B cell (primary cell): ENCODE data around the gene CRYBG3. TPM values are rescaled to one million over a fixed set of nuclear protein-coding genes. Genes with fewer than 3 reads are reported as not detected.

ENCODE experiments used
- ATAC-seq: fragments of 200-7000 bp; cut with Tn5 transposase; one replicate; pipeline ENCODE4 v1.10.0; 2021; ENCODE audit warnings: low read depth, mild to moderate bottlenecking, moderate number of reproducible peaks, moderate library complexity
- CTCF ChIA-PET: fragments of 350-600 bp; sonication (Branson Sonifier 250); formaldehyde crosslinking; loops from one replicate; lab custom pipeline; 2021; ENCODE audit warnings: antibody characterized with exemption, inconsistent platforms; lab: Charles Lee
- POLR2A ChIA-PET: fragments of 350-600 bp; sonication (Branson Sonifier 250); formaldehyde crosslinking; loops from one replicate; lab custom pipeline; 2021; ENCODE audit warnings: antibody characterized with exemption; lab: Charles Lee
- DNase-seq: peaks from one replicate; pipeline ENCODE4 v3.0.0; 2013
- H2AFZ ChIP-seq: 2 replicates; pipeline ENCODE4 v1.6.1; 2012; ENCODE audit warnings: mild to moderate bottlenecking, low read depth, low read length; ENCODE audit not compliant: insufficient read depth, poor library complexity, severe bottlenecking
- H3K27ac ChIP-seq, 2 donors: 1 replicate in 1 of 2; 2 replicates in 1 of 2; pipeline ENCODE4 v1.5.1; 2012 to 2013; ENCODE audit warnings: low read length in 2 of 2, mild to moderate bottlenecking in 2 of 2, moderate library complexity in 1 of 2
- H3K27me3 ChIP-seq, 4 experiments: fragments of 200-600 bp in 1 of 4; sonication (generic) in 1 of 4; replicated peaks in 1 of 4; 1 replicate in 2 of 4; 2 replicates in 2 of 4; pipeline versions ENCODE4 v1.6.1 to v1.7.0; 2013 to 2016; ENCODE audit warnings: low read length in 3 of 4, mild to moderate bottlenecking in 2 of 4, mixed read lengths in 1 of 4, moderate library complexity in 1 of 4; ENCODE audit not compliant: insufficient read depth in 4 of 4, control insufficient read depth in 3 of 4; ENCODE audit errors: control extremely low read depth in 1 of 4
- H3K36me3 ChIP-seq, 2 experiments: replicated peaks in 1 of 2; 1 replicate in 1 of 2; 2 replicates in 1 of 2; pipeline versions ENCODE4 v1.6.1 to v1.7.1; 2013; ENCODE audit warnings: low read length in 1 of 2; ENCODE audit not compliant: insufficient read depth in 2 of 2, control insufficient read depth in 1 of 2; ENCODE audit errors: control extremely low read depth in 1 of 2, extremely low read depth in 1 of 2
- H3K4me1 ChIP-seq, 2 donors: fragments of 200-600 bp in 1 of 2; sonication (generic) in 1 of 2; 1 replicate in 1 of 2; 2 replicates in 1 of 2; pipeline versions ENCODE4 v1.5.1 to v1.6.1; 2013 to 2017; ENCODE audit warnings: low read length in 2 of 2; ENCODE audit not compliant: control insufficient read depth in 2 of 2, insufficient read depth in 2 of 2
- H3K4me2 ChIP-seq: replicated peaks from 2 replicates; pipeline ENCODE3; 2012; ENCODE audit warnings: mild to moderate bottlenecking, low read depth, low read length; ENCODE audit not compliant: poor library complexity, severe bottlenecking
- H3K4me3 ChIP-seq, 5 experiments: fragments of 200-600 bp in 1 of 5; sonication (generic) in 1 of 5; 1 replicate in 3 of 5; 2 replicates in 2 of 5; pipeline versions ENCODE4 v1.5.1 to v1.7.0; 2011 to 2016; ENCODE audit warnings: low read length in 4 of 5, mild to moderate bottlenecking in 4 of 5, low read depth in 2 of 5, control low read depth in 1 of 5, moderate library complexity in 1 of 5; ENCODE audit not compliant: insufficient read depth in 1 of 5; ENCODE audit errors: control extremely low read depth in 1 of 5, extremely low read depth in 1 of 5
- H3K79me2 ChIP-seq: fragments of 200-600 bp; sonication (generic); one replicate; pipeline ENCODE4 v1.6.0; 2016; ENCODE audit warnings: low read length; ENCODE audit not compliant: control insufficient read depth, insufficient read depth
- H3K9ac ChIP-seq: fragments of 200-600 bp; sonication (generic); 2 replicates; pipeline ENCODE4 v1.6.1; 2017; ENCODE audit warnings: mild to moderate bottlenecking, low read length, moderate library complexity
- H3K9me3 ChIP-seq, 3 donors: one replicate each; pipeline versions ENCODE4 v1.6.1 to v1.7.1; 2013; ENCODE audit warnings: low read length in 2 of 3; ENCODE audit not compliant: control insufficient read depth in 2 of 3, insufficient read depth in 1 of 3; ENCODE audit errors: control extremely low read depth in 1 of 3
- H4K20me1 ChIP-seq: 2 replicates; pipeline ENCODE4 v1.6.0; 2012; ENCODE audit warnings: mild to moderate bottlenecking, low read length; ENCODE audit not compliant: insufficient read depth, control insufficient read depth, poor library complexity, severe bottlenecking
- H3K27ac Mint-ChIP-seq: one replicate; pipeline ENCODE4 v1.8.0; 2021; ENCODE audit warnings: mixed read lengths
- H3K27me3 Mint-ChIP-seq: one replicate; pipeline ENCODE4 v1.8.0; 2021; ENCODE audit warnings: mixed read lengths
- H3K4me1 Mint-ChIP-seq: one replicate; pipeline ENCODE4 v1.8.0; 2021; ENCODE audit warnings: mixed read lengths
- H3K4me3 Mint-ChIP-seq: one replicate; pipeline ENCODE4 v1.8.0; 2021; ENCODE audit warnings: mixed read lengths
- H3K9me3 Mint-ChIP-seq: one replicate; pipeline ENCODE4 v1.8.0; 2022; ENCODE audit warnings: mixed read lengths; ENCODE audit not compliant: insufficient read depth
- EZH2 ChIP-seq: IDR thresholded peaks from 2 replicates; pipeline ENCODE4 v1.6.1; 2012; ENCODE audit warnings: borderline replicate concordance, low read depth, mild to moderate bottlenecking, moderate library complexity, low read length; ENCODE audit not compliant: insufficient read depth, poor library complexity, severe bottlenecking
- WGBS: methylation state at CpG from one replicate; pipeline ENCODE4 v1.1.5; 2013; ENCODE audit warnings: missing lambda C conversion rate; ENCODE audit not compliant: insufficient coverage; 5-methylcytosine and 5-hydroxymethylcytosine counted together
- intact Hi-C: fragments of 100-400 bp; cut with micrococcal nuclease; formaldehyde crosslinking; loops from one replicate; pipeline ENCODE4 v1.10.0; 2022
- polyA plus RNA-seq: library from polyadenylated mRNA; depleted of rRNA; stranded (reverse); fragments of >200 nt; gene quantifications from 2 replicates; pipeline ENCODE4 v1.2.3, GENCODE V29; 2012
- total RNA-seq, 2 donors: library from RNA; stranded (reverse); fragments of 120-200 nt in 1 of 2; gene quantifications; 1 replicate in 1 of 2; 2 replicates in 1 of 2; pipeline versions ENCODE4 v1.2.3 to v1.2.4, GENCODE V29; 2013 to 2022
- TF ChIP-seq, protein P1 (sequence below): fragments of 200-600 bp; IDR thresholded peaks from one replicate; pipeline ENCODE4 v1.8.0; 2022; ENCODE audit warnings: antibody characterized with exemption, mild to moderate bottlenecking

Gene CRYBG3
- total and polyA plus RNA-seq, 2 donors (not counting 1 experiment from before 2014, with no cell fraction given): 2.2 to 3.0 TPM

DNA sequence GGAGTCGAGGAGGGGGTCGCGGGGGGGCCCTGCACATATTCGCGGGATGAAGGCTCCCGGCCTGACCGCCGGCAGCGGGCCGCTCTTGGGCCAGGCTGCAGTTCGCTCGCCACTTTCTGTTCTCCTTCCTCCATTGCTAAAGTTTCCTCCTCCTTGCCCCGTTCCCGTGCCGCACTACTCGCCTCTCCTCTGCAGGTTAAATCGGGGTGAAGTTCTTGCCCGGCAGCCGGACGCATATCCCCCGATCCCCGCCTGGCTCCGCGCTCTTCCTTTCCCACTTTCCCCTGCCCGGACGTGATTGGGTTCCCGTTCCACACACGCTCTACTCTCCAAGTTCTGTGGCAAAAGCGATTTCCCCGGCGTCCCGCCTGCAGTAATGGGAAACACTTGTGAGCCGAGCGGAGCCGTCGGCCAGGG lies 556 bp downstream of the CRYBG3 start:
- H3K9me3 Mint-ChIP-seq: no peaks in the 10 kb centered on the region
- WGBS: 2% methylated on average over 33 of the region's 36 CpGs
- CTCF ChIA-PET: interaction anchor here (1.4 kb wide), 1 partner anchor 200 kb away, joined by 3 read pairs; no protein-coding TSS in a partner anchor
- Histone ChIP-seq H3K27me3 (peaks cover 0 to 26% (median 15%) of the 10 kb centered on the region in 4 experiments), H3K4me3 (peak overlapping the region in 4 of 5 experiments; percentile 66 to 93 (median 77)), H3K79me2 (no peaks in the 10 kb centered on the region), H3K27ac (peak overlapping the region in 1 of 2 donors; percentile 8), H3K9ac (peak overlapping the region; percentile 86), H3K36me3 (no peaks in the 10 kb centered on the region), H3K4me1 (peaks cover 15 to 17% of the 10 kb centered on the region in 2 donors), H2AFZ (peak overlapping the region; percentile 84), H3K9me3 (peaks cover 0 to 7% (median 0%) of the 10 kb centered on the region in 3 donors), H3K4me2 (peak overlapping the region; percentile 88), H4K20me1 (no peaks in the 10 kb centered on the region)
- peak overlapping the region; percentile 95 for H3K4me3 Mint-ChIP-seq
- DNase-seq (no peak), ATAC-seq (peak; percentile 10)
- POLR2A ChIA-PET: no interaction called here
- peaks cover 55% of the 10 kb centered on the region for H3K27me3 Mint-ChIP-seq
- intact Hi-C loops: loop anchor here (1.0 to 5.0 kb wide), 3 partner anchors 149 to 775 kb away; partner anchors contain the start of gene CLDND1
- no peak for TF ChIP-seq EZH2
- TF ChIP-seq, protein P1, sequence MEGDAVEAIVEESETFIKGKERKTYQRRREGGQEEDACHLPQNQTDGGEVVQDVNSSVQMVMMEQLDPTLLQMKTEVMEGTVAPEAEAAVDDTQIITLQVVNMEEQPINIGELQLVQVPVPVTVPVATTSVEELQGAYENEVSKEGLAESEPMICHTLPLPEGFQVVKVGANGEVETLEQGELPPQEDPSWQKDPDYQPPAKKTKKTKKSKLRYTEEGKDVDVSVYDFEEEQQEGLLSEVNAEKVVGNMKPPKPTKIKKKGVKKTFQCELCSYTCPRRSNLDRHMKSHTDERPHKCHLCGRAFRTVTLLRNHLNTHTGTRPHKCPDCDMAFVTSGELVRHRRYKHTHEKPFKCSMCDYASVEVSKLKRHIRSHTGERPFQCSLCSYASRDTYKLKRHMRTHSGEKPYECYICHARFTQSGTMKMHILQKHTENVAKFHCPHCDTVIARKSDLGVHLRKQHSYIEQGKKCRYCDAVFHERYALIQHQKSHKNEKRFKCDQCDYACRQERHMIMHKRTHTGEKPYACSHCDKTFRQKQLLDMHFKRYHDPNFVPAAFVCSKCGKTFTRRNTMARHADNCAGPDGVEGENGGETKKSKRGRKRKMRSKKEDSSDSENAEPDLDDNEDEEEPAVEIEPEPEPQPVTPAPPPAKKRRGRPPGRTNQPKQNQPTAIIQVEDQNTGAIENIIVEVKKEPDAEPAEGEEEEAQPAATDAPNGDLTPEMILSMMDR: no peak
- H3K4me1 Mint-ChIP-seq: peaks cover 24% of the 10 kb centered on the region
- peak overlapping the region; percentile 85 for H3K27ac Mint-ChIP-seq
